Liver (tissue), 9 donors: Measurements from ENCODE around the gene SYTL1. TPM values are rescaled to one million over a fixed set of nuclear protein-coding genes. Genes with fewer than 3 reads are reported as not detected.

Experiments
- DNase-seq: peaks from one replicate; pipeline ENCODE4 v3.0.0-alpha.2; 2017; ENCODE audit warnings: low spot score
- H3K27ac ChIP-seq, 2 donors: one replicate each; pipeline ENCODE4 v1.7.0; 2013; ENCODE audit warnings: inconsistent platforms in 2 of 2, low read length in 2 of 2, control low read depth in 1 of 2, low read depth in 1 of 2, mild to moderate bottlenecking in 1 of 2
- H3K27me3 ChIP-seq, 4 donors: one replicate each; pipeline versions ENCODE4 v1.6.1 to v1.7.0; 2013; ENCODE audit warnings: low read length in 3 of 4, inconsistent platforms in 1 of 4, mild to moderate bottlenecking in 1 of 4, moderate library complexity in 1 of 4; ENCODE audit not compliant: control insufficient read depth in 4 of 4, insufficient read depth in 4 of 4
- H3K36me3 ChIP-seq, 4 donors: one replicate each; pipeline versions ENCODE4 v1.6.1 to v1.7.0; 2013; ENCODE audit warnings: low read length in 3 of 4, mild to moderate bottlenecking in 3 of 4, low read depth in 1 of 4, moderate library complexity in 1 of 4; ENCODE audit not compliant: control insufficient read depth in 4 of 4, insufficient read depth in 3 of 4
- H3K4me1 ChIP-seq, 4 donors: one replicate each; pipeline versions ENCODE4 v1.6.1 to v1.7.0; 2013; ENCODE audit warnings: low read length in 3 of 4, mild to moderate bottlenecking in 3 of 4, moderate library complexity in 1 of 4; ENCODE audit not compliant: control insufficient read depth in 4 of 4, insufficient read depth in 4 of 4
- H3K4me3 ChIP-seq, 3 donors: one replicate each; pipeline versions ENCODE4 v1.6.1 to v1.7.0; 2013; ENCODE audit warnings: low read length in 3 of 3, control low read depth in 1 of 3, low read depth in 1 of 3, mild to moderate bottlenecking in 1 of 3
- H3K9ac ChIP-seq, 2 donors: one replicate each; pipeline ENCODE4 v1.7.0; 2013; ENCODE audit warnings: low read length in 2 of 2, mild to moderate bottlenecking in 2 of 2, moderate library complexity in 2 of 2, control low read depth in 1 of 2, low read depth in 1 of 2
- H3K9me3 ChIP-seq, 4 donors: one replicate each; pipeline versions ENCODE4 v1.6.1 to v1.7.0; 2013; ENCODE audit warnings: low read length in 3 of 4; ENCODE audit not compliant: control insufficient read depth in 4 of 4
- ATF3 ChIP-seq: IDR thresholded peaks from 2 replicates; pipeline ENCODE4 v1.6.1; 2016; ENCODE audit warnings: antibody characterized with exemption
- CTCF ChIP-seq: fragments of 150-350 bp; IDR thresholded peaks from 2 replicates; pipeline ENCODE4 v1.5.1; 2017; ENCODE audit warnings: improper control_type of control experiment, low read depth, low read length; ENCODE audit not compliant: missing input control
- EGR1 ChIP-seq, 2 donors: IDR thresholded peaks; 2 replicates each; pipeline ENCODE4 v1.6.1; 2016 to 2018; ENCODE audit warnings: antibody characterized with exemption in 2 of 2, low read depth in 2 of 2
- FOXA1 ChIP-seq: IDR thresholded peaks from 2 replicates; pipeline ENCODE4 v1.6.1; 2016; ENCODE audit warnings: antibody characterized with exemption
- FOXA2 ChIP-seq: IDR thresholded peaks from 2 replicates; pipeline ENCODE4 v1.6.1; 2016; ENCODE audit warnings: antibody characterized with exemption
- GABPA ChIP-seq, 2 donors: IDR thresholded peaks in 1 of 2; conservative IDR thresholded peaks in 1 of 2; 2 replicates each; pipeline ENCODE4 v1.6.1; 2016; ENCODE audit warnings: antibody characterized with exemption in 2 of 2, mild to moderate bottlenecking in 1 of 2, moderate library complexity in 1 of 2
- HNF4A ChIP-seq, 2 donors: conservative IDR thresholded peaks; 2 replicates each; pipeline ENCODE4 v1.6.1; 2016; ENCODE audit warnings: antibody characterized with exemption in 2 of 2, mild to moderate bottlenecking in 2 of 2
- HNF4G ChIP-seq: IDR thresholded peaks from 2 replicates; pipeline ENCODE4 v1.6.1; 2016; ENCODE audit warnings: antibody characterized with exemption
- JUND ChIP-seq, 2 donors: IDR thresholded peaks; 2 replicates each; pipeline ENCODE4 v1.6.1; 2016; ENCODE audit warnings: antibody characterized with exemption in 2 of 2
- NR2F2 ChIP-seq: IDR thresholded peaks from 2 replicates; pipeline ENCODE4 v1.6.1; 2016; ENCODE audit warnings: antibody characterized with exemption
- RAD21 ChIP-seq, 2 donors: IDR thresholded peaks; 2 replicates each; pipeline ENCODE4 v1.6.1; 2016; ENCODE audit warnings: antibody characterized with exemption in 2 of 2, mild to moderate bottlenecking in 2 of 2
- REST ChIP-seq: IDR thresholded peaks from 2 replicates; pipeline ENCODE4 v1.6.1; 2016; ENCODE audit warnings: antibody characterized with exemption, mild to moderate bottlenecking
- RXRA ChIP-seq, 2 donors: IDR thresholded peaks; 2 replicates each; pipeline ENCODE4 v1.6.1; 2017 to 2018; ENCODE audit warnings: antibody characterized with exemption in 2 of 2, mild to moderate bottlenecking in 1 of 2
- SP1 ChIP-seq: IDR thresholded peaks from 2 replicates; pipeline ENCODE4 v1.6.1; 2018; ENCODE audit warnings: antibody characterized with exemption, mild to moderate bottlenecking
- TAF1 ChIP-seq: conservative IDR thresholded peaks from 2 replicates; pipeline ENCODE4 v1.6.1; 2016; ENCODE audit warnings: antibody characterized with exemption, mild to moderate bottlenecking
- YY1 ChIP-seq: IDR thresholded peaks from 2 replicates; pipeline ENCODE4 v1.6.1; 2016; ENCODE audit warnings: antibody characterized with exemption, mild to moderate bottlenecking
- WGBS: extraction: QIAGEN DNeasy Blood & Tissue Kit; methylation state at CpG from one replicate; pipeline ENCODE4 v1.1.7; 2013; 5-methylcytosine and 5-hydroxymethylcytosine counted together
- polyA plus RNA-seq, 2 donors: library from polyadenylated mRNA; stranded (reverse) in 1 of 2; unstranded in 1 of 2; fragments of 200-250 nt in 1 of 2; fragments of >200 nt in 1 of 2; fragmentation: Nextera tagmentation in 1 of 2; extraction: Ambion mirVana in 1 of 2; gene quantifications; one replicate each; pipeline versions ENCODE4 v1.2.1 to v1.2.3, GENCODE V29; 2013 to 2015
- total RNA-seq, 2 donors: library from RNA; depleted of rRNA; stranded (reverse); fragments of >200 nt; gene quantifications; one replicate each; pipeline ENCODE4 v1.2.3, GENCODE V29; 2014
- TF ChIP-seq, protein P1 (sequence below): IDR thresholded peaks from 2 replicates; pipeline ENCODE4 v1.6.1; 2016; ENCODE audit warnings: antibody characterized with exemption
- TF ChIP-seq, protein P2 (sequence below): IDR thresholded peaks from 2 replicates; pipeline ENCODE4 v1.6.1; 2016; ENCODE audit warnings: antibody characterized with exemption
- donor health status: healthy.
- donor health status: healthy.
- donor health status: healthy.
- donor health status: healthy.
- donor health status: healthy.

The SYTL1 gene
- total and polyA plus RNA-seq, 4 donors, result 0.73 to 3.9 (median 1.4) TPM

GRCh38 chr1:27302612-27303011 lies 39.2 kb upstream of the SYTL1 start:
- no peak for DNase-seq
- TF ChIP-seq JUND (IDR thresholded peaks at IDR 0.05) (no peak), NR2F2 (no peak), GABPA (IDR thresholded peaks at IDR 0.05 in 1 of 2, conservative IDR thresholded peaks at IDR 0.05 in 1 of 2) (no peak), SP1 (no peak), YY1 (no peak), RXRA (IDR thresholded peaks at IDR 0.05) (no peak), REST (no peak), EGR1 (IDR thresholded peaks at IDR 0.05; ENCODE audit: low read depth in 2 of 2) (no peak), RAD21 (IDR thresholded peaks at IDR 0.05) (no peak), TAF1 (no peak), HNF4G (no peak), CTCF (no peak), FOXA1 (no peak), HNF4A (conservative IDR thresholded peaks at IDR 0.05) (no peak), ATF3 (no peak), FOXA2 (no peak)
- TF ChIP-seq, protein P1, sequence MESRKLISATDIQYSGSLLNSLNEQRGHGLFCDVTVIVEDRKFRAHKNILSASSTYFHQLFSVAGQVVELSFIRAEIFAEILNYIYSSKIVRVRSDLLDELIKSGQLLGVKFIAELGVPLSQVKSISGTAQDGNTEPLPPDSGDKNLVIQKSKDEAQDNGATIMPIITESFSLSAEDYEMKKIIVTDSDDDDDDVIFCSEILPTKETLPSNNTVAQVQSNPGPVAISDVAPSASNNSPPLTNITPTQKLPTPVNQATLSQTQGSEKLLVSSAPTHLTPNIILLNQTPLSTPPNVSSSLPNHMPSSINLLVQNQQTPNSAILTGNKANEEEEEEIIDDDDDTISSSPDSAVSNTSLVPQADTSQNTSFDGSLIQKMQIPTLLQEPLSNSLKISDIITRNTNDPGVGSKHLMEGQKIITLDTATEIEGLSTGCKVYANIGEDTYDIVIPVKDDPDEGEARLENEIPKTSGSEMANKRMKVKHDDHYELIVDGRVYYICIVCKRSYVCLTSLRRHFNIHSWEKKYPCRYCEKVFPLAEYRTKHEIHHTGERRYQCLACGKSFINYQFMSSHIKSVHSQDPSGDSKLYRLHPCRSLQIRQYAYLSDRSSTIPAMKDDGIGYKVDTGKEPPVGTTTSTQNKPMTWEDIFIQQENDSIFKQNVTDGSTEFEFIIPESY, result no peak
- TF ChIP-seq, protein P2, sequence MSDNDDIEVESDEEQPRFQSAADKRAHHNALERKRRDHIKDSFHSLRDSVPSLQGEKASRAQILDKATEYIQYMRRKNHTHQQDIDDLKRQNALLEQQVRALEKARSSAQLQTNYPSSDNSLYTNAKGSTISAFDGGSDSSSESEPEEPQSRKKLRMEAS, result no peak
- H3K36me3 ChIP-seq, result peaks cover 6 to 56% (median 23%) of the 10 kb centered on the region in 4 donors
- H3K27me3 ChIP-seq, result no peaks in the 10 kb centered on the region
- H3K9ac ChIP-seq, result no peak overlapping the region
- no peak overlapping the region for H3K4me3 ChIP-seq
- H3K9me3 ChIP-seq, result no peaks in the 10 kb centered on the region
- H3K27ac ChIP-seq, result no peak overlapping the region
- H3K4me1 ChIP-seq, result peaks cover 0 to 8% (median 0%) of the 10 kb centered on the region in 4 donors
- WGBS, result 91% methylated on average over 2 of the region's 2 CpGs
